PC-9 (cell line): ENCODE results near the gene RFTN2. TPM values are rescaled to one million over a fixed set of nuclear protein-coding genes. Genes with fewer than 3 reads are reported as not detected.

Source experiments
- BruUV-seq: library from RNA; stranded (reverse); fragments of 400-500 nt; replicated peaks from 2 replicates; lab custom pipeline; 2021; lab: Mats Ljungman, UMichigan
- CTCF ChIA-PET: fragments of 300-600 bp; sonication (Branson Sonifier 250); formaldehyde crosslinking; loops from one replicate; lab custom pipeline; 2022; ENCODE audit warnings: antibody characterized with exemption; lab: Charles Lee
- POLR2A ChIA-PET: fragments of 300-600 bp; sonication (Branson Sonifier 250); formaldehyde crosslinking; loops from one replicate; lab custom pipeline; 2022; ENCODE audit warnings: antibody characterized with exemption; ENCODE audit not compliant: unreplicated experiment; lab: Charles Lee
- DNase-seq, 2 experiments: peaks; one replicate each; pipeline versions ENCODE4 v3.0.0 to v3.0.0-alpha.2; 2015 to 2022; ENCODE audit warnings: mixed read lengths in 1 of 2
- H2AFZ ChIP-seq: fragments of 200-600 bp; sonication (generic); 2 replicates; pipeline ENCODE4 v1.8.1; 2017; ENCODE audit warnings: antibody characterized with exemption
- H3F3A ChIP-seq: fragments of 200-600 bp; sonication (generic); 2 replicates; pipeline ENCODE4 v1.8.1; 2017; ENCODE audit warnings: antibody characterized with exemption, mild to moderate bottlenecking, low read depth; ENCODE audit not compliant: insufficient read depth
- H3K27ac ChIP-seq: fragments of 200-600 bp; sonication (generic); 2 replicates; pipeline ENCODE4 v1.6.1; 2016; ENCODE audit warnings: mixed run types
- H3K27me3 ChIP-seq: fragments of 200-600 bp; sonication (generic); 2 replicates; pipeline ENCODE4 v1.6.1; 2016; ENCODE audit warnings: low read depth, mixed run types; ENCODE audit not compliant: insufficient read depth
- H3K36me3 ChIP-seq: fragments of 200-600 bp; sonication (generic); 2 replicates; pipeline ENCODE4 v1.6.1; 2016; ENCODE audit warnings: low read depth, mixed run types
- H3K4me1 ChIP-seq: fragments of 200-600 bp; sonication (generic); replicated peaks from 2 replicates; pipeline ENCODE4 v1.6.1; 2016; ENCODE audit warnings: mixed run types; ENCODE audit not compliant: insufficient read depth
- H3K4me2 ChIP-seq: fragments of 200-600 bp; sonication (generic); 2 replicates; pipeline ENCODE4 v1.6.1; 2017; ENCODE audit warnings: mixed run types
- H3K4me3 ChIP-seq: fragments of 200-600 bp; sonication (generic); 2 replicates; pipeline ENCODE4 v1.6.1; 2016; ENCODE audit warnings: mixed run types
- H3K79me2 ChIP-seq: fragments of 200-600 bp; sonication (generic); 2 replicates; pipeline ENCODE4 v1.6.1; 2017; ENCODE audit warnings: low read depth, mixed run types
- H3K9me2 ChIP-seq: fragments of 200-600 bp; sonication (generic); 2 replicates; pipeline ENCODE4 v1.8.1; 2017; ENCODE audit warnings: mild to moderate bottlenecking; ENCODE audit not compliant: insufficient read depth
- H3K9me3 ChIP-seq: fragments of 200-600 bp; sonication (generic); 2 replicates; pipeline ENCODE4 v1.8.1; 2016; ENCODE audit warnings: low read depth; ENCODE audit not compliant: insufficient read depth
- H4K20me1 ChIP-seq: fragments of 200-600 bp; sonication (generic); 2 replicates; pipeline ENCODE4 v1.8.1; 2017; ENCODE audit not compliant: insufficient read depth
- EZH2 ChIP-seq: fragments of 200-600 bp; sonication (generic); IDR thresholded peaks from 2 replicates; pipeline ENCODE4 v1.8.0; 2017; ENCODE audit warnings: antibody characterized with exemption, low read depth
- intact Hi-C: fragments of 100-400 bp; cut with micrococcal nuclease; formaldehyde crosslinking; loops from one replicate; pipeline ENCODE4 v1.10.0; 2022; ENCODE audit not compliant: unreplicated experiment
- total RNA-seq: library from RNA; stranded (reverse); gene quantifications from 2 replicates; pipeline ENCODE4 v1.2.3, GENCODE V29; 2021
- TF ChIP-seq, protein P1 (sequence below): fragments of 200-600 bp; sonication (generic); conservative IDR thresholded peaks from 2 replicates; pipeline ENCODE4 v1.6.1; 2017; ENCODE audit warnings: mixed run types, antibody characterized with exemption, mild to moderate bottlenecking, moderate library complexity

RFTN2 gene
- total RNA-seq, 1 experiment from 2014 or later: not detected

DNA sequence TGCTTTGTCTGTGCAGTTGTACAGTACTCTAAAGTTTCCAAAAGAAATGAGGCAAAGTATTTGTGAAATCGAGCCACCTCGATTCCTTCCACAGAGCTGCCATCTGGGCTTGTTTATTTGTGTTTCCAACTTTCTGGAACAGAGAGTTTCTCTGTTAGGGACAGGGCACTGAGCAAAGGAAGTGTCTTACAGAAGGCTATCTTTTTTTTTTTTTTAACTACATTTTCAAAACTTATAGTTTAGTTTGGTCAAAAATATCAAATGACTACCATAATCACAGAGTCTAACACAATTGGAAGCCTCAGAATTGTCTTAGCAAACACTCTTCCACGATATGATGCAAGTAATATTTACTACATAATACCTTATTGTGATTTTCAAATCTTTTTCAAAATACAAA is 796 bp downstream of the RFTN2 start:
- Histone ChIP-seq H3K4me1 (no peaks in the 10 kb centered on the region), H3K4me3 (no peak overlapping the region), H2AFZ (no peak overlapping the region), H3K4me2 (no peak overlapping the region), H4K20me1 (no peaks in the 10 kb centered on the region), H3K79me2 (no peaks in the 10 kb centered on the region), H3K36me3 (no peaks in the 10 kb centered on the region), H3K27me3 (no peaks in the 10 kb centered on the region), H3K9me2 (no peaks in the 10 kb centered on the region), H3F3A (no peaks in the 10 kb centered on the region), H3K27ac (no peak overlapping the region), H3K9me3 (no peaks in the 10 kb centered on the region)
- DNase-seq: no peak
- TF ChIP-seq EZH2: no peak
- TF ChIP-seq, protein P1, sequence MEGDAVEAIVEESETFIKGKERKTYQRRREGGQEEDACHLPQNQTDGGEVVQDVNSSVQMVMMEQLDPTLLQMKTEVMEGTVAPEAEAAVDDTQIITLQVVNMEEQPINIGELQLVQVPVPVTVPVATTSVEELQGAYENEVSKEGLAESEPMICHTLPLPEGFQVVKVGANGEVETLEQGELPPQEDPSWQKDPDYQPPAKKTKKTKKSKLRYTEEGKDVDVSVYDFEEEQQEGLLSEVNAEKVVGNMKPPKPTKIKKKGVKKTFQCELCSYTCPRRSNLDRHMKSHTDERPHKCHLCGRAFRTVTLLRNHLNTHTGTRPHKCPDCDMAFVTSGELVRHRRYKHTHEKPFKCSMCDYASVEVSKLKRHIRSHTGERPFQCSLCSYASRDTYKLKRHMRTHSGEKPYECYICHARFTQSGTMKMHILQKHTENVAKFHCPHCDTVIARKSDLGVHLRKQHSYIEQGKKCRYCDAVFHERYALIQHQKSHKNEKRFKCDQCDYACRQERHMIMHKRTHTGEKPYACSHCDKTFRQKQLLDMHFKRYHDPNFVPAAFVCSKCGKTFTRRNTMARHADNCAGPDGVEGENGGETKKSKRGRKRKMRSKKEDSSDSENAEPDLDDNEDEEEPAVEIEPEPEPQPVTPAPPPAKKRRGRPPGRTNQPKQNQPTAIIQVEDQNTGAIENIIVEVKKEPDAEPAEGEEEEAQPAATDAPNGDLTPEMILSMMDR: no peak
- intact Hi-C loops: no loop called here
- BruUV-seq: no TSS peak
- CTCF ChIA-PET: interaction anchor here (0.7 kb wide), 1 partner anchor 1260 kb away, joined by 3 read pairs; no protein-coding TSS in a partner anchor
- POLR2A ChIA-PET: no interaction called here

DNA sequence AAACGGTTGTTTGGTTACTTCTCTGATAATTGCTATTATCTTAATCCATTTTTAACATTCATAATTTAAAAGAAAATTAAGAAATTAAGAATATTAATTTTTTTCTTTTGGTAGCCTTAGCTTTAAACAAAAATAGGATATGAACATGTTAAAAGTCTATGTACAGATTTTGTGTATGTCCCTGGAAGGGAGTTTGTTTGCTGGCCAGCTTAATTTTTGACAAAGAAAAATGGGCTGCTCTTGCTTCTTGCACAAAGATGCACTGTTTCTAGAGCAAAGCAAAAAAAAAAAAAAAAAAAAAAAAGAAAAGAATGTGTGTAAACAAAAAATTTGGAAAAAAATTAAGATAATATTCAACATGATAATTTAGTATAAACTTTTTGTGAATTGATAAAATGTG is 1.3 kb downstream of the RFTN2 start:
- CTCF ChIA-PET: interaction anchor here (0.7 kb wide), 1 partner anchor 1259 kb away, joined by 3 read pairs; no protein-coding TSS in a partner anchor
- Histone ChIP-seq H3K36me3 (no peaks in the 10 kb centered on the region), H3K4me1 (no peaks in the 10 kb centered on the region), H4K20me1 (no peaks in the 10 kb centered on the region), H3K4me3 (no peak overlapping the region), H3K9me3 (no peaks in the 10 kb centered on the region), H3F3A (no peaks in the 10 kb centered on the region), H3K9me2 (no peaks in the 10 kb centered on the region), H3K79me2 (no peaks in the 10 kb centered on the region), H3K27ac (no peak overlapping the region), H3K27me3 (no peaks in the 10 kb centered on the region), H2AFZ (no peak overlapping the region), H3K4me2 (no peak overlapping the region)
- no peak for DNase-seq
- BruUV-seq: no TSS peak
- POLR2A ChIA-PET: no interaction called here
- intact Hi-C loops: no loop called here
- TF ChIP-seq, protein P1: no peak
- TF ChIP-seq EZH2: no peak

DNA sequence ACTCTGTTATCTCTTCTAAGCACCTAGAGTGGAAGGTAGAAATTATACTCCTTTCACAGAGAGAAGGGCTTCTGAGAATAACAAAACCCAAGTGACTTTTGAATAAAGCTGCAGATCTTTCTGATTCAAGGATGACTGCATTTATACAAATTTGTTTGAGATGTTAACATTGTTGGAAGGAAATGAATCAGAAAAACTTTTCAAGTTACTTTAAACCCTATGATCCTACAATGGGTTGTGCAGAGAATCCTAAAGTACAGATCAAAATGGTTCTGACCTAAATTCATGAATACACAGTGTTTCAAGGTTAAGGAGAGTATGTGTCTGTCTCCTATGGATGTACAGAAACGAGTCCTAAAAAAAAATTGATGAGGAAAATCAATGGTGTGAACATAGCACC is 1.8 kb downstream of the RFTN2 start:
- Histone ChIP-seq H3K36me3 (no peaks in the 10 kb centered on the region), H4K20me1 (no peaks in the 10 kb centered on the region), H3K4me1 (no peaks in the 10 kb centered on the region), H3K27ac (no peak overlapping the region), H3K4me3 (no peak overlapping the region), H3K79me2 (no peaks in the 10 kb centered on the region), H3K27me3 (no peaks in the 10 kb centered on the region), H3F3A (no peaks in the 10 kb centered on the region), H3K4me2 (no peak overlapping the region), H3K9me3 (no peaks in the 10 kb centered on the region), H2AFZ (no peak overlapping the region), H3K9me2 (no peaks in the 10 kb centered on the region)
- BruUV-seq: no TSS peak
- POLR2A ChIA-PET: no interaction called here
- intact Hi-C loops: no loop called here
- CTCF ChIA-PET: no interaction called here
- TF ChIP-seq EZH2: no peak
- TF ChIP-seq, protein P1: no peak
- DNase-seq: no peak
